ENCODE measurements around the gene CBX3.
"Not testable (repeated sequence)": the region's sequence is repeated elsewhere in the genome, so short reads cannot be mapped to it uniquely, and the experiment has no call there.

CBX3 gene

GRCh38 chr7:26208040-26208439, 6.5 kb downstream of the CBX3 start:
- no peak for DNase-seq

GRCh38 chr7:26212921-26213718, 11.6 kb downstream of the CBX3 start:
- no peak for DNase-seq

- DNase-seq = no peak
These were observed 12.4 kb downstream of the CBX3 start for GRCh38 chr7:26213807-26214515.

GRCh38 chr7:26216049-26216448, 14.5 kb downstream of the CBX3 start:
- DNase-seq = no peak

- no peak for DNase-seq
These were observed 22.8 kb downstream of the CBX3 start for GRCh38 chr7:26224359-26224758.

- no peak for DNase-seq
These were observed 26.4 kb downstream of the CBX3 start for GRCh38 chr7:26227987-26228386.

GRCh38 chr7:26233902-26234511, 32.5 kb downstream of the CBX3 start:
- DNase-seq = no peak

GRCh38 chr7:26237035-26237807, 35.7 kb downstream of the CBX3 start:
- DNase-seq = no peak

GRCh38 chr7:26238032-26238431, 36.5 kb downstream of the CBX3 start:
- no peak for DNase-seq

GRCh38 chr7:26245150-26245549, 43.6 kb downstream of the CBX3 start:
- no peak for DNase-seq

GRCh38 chr7:26250239-26250638, 48.7 kb downstream of the CBX3 start:
- DNase-seq = no peak

GRCh38 chr7:26261866-26262265, 60.3 kb downstream of the CBX3 start:
- not testable (repeated sequence) for DNase-seq

Measured in NCI-H187 treated with DMSO at 0.1 percent for 48 hours (cell line).